ENCODE data around the gene B3GNT4.

B3GNT4 gene

DNA sequence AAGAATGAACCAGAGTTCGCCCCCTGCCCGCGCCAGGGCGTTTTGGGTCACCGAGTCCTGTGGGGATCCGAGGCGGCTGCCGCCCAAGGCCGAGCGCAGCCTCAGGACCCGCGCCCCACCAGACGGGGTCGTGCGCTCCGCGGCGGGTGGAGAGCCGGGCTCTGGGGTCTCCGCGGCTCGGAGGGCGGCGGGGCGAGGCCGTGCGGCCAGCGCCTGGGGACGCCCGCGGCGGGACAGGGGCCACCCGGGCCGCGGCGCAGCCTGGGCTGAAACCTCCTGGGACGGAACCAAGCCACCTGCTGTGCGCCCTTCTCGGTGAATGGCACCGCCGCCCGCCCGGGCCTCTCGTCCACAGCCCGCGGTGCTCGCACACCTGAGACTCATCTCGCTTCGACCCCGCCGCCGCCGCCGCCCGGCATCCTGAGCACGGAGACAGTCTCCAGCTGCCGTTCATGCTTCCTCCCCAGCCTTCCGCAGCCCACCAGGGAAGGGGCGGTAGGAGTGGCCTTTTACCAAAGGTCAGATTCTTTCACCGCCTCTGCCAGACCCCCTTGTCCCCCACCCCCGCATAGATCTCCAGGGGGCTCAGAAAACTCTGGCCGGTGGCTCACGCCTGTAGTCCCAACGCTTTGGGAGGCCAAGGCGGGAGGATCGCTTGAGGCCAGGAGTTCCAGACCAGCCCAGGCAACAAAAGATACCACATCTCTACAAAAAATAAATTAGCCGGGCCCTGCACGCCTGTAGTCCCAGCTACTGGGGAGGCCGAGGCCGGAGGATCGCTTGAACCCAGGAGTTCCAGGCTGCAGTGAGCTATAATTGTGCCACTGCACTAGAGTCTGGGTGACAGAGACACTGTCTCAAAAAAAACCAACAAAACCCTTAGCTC is 901 bp downstream of the B3GNT4 start:
- H3K27me3 ChIP-seq (ENCODE audit: control insufficient read depth in 1 of 2, insufficient read depth in 2 of 2, low read length in 2 of 2), result peaks cover 32 to 53% of the 10 kb centered on the region in 2 donors
- no peaks in the 10 kb centered on the region for H3K4me1 ChIP-seq (ENCODE audit: insufficient read depth, low read length)
- no peak overlapping the region for H3K9ac ChIP-seq (ENCODE audit: low read length)
- no peak overlapping the region for H3K27ac ChIP-seq (ENCODE audit: low read depth, low read length)
- no peaks in the 10 kb centered on the region for H3K9me3 ChIP-seq (ENCODE audit: low read length)
- peaks cover 24% of the 10 kb centered on the region for H3K36me3 ChIP-seq (ENCODE audit: insufficient read depth, low read length)
- peak overlapping the region; percentile 7 to 18 for H3K4me3 ChIP-seq (ENCODE audit: low read depth in 1 of 2, low read length in 2 of 2)

GRCh38 chr12:122205053-122205925 is 1.8 kb downstream of the B3GNT4 start:
- H3K9ac ChIP-seq (ENCODE audit: low read length), result no peak overlapping the region
- no peak overlapping the region for H3K27ac ChIP-seq (ENCODE audit: low read depth, low read length)
- H3K4me3 ChIP-seq (ENCODE audit: low read depth in 1 of 2, low read length in 2 of 2), result no peak overlapping the region
- peaks cover 31% of the 10 kb centered on the region for H3K36me3 ChIP-seq (ENCODE audit: insufficient read depth, low read length)
- no peaks in the 10 kb centered on the region for H3K9me3 ChIP-seq (ENCODE audit: low read length)
- H3K4me1 ChIP-seq (ENCODE audit: insufficient read depth, low read length), result no peaks in the 10 kb centered on the region
- peaks cover 30 to 47% of the 10 kb centered on the region in 2 donors for H3K27me3 ChIP-seq (ENCODE audit: control insufficient read depth in 1 of 2, insufficient read depth in 2 of 2, low read length in 2 of 2)

GRCh38 chr12:122206111-122206881 is 2.8 kb downstream of the B3GNT4 start:
- Histone ChIP-seq H3K9ac (ENCODE audit: low read length) (no peak overlapping the region), H3K9me3 (ENCODE audit: low read length) (no peaks in the 10 kb centered on the region), H3K4me1 (ENCODE audit: insufficient read depth, low read length) (no peaks in the 10 kb centered on the region), H3K27ac (ENCODE audit: low read depth, low read length) (no peak overlapping the region), H3K4me3 (ENCODE audit: low read depth in 1 of 2, low read length in 2 of 2) (no peak overlapping the region), H3K36me3 (ENCODE audit: insufficient read depth, low read length) (peaks cover 33% of the 10 kb centered on the region), H3K27me3 (ENCODE audit: control insufficient read depth in 1 of 2, insufficient read depth in 2 of 2, low read length in 2 of 2) (peaks cover 23 to 37% of the 10 kb centered on the region in 2 donors)

DNA sequence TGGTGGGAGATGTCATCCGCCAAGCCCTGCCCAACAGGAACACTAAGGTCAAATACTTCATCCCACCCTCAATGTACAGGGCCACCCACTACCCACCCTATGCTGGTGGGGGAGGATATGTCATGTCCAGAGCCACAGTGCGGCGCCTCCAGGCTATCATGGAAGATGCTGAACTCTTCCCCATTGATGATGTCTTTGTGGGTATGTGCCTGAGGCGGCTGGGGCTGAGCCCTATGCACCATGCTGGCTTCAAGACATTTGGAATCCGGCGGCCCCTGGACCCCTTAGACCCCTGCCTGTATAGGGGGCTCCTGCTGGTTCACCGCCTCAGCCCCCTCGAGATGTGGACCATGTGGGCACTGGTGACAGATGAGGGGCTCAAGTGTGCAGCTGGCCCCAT is 3.5 kb downstream of the B3GNT4 start:
- Histone ChIP-seq H3K36me3 (ENCODE audit: insufficient read depth, low read length) (peaks cover 37% of the 10 kb centered on the region), H3K4me1 (ENCODE audit: insufficient read depth, low read length) (no peaks in the 10 kb centered on the region), H3K9me3 (ENCODE audit: low read length) (no peaks in the 10 kb centered on the region), H3K27me3 (ENCODE audit: control insufficient read depth in 1 of 2, insufficient read depth in 2 of 2, low read length in 2 of 2) (peaks cover 17 to 31% of the 10 kb centered on the region in 2 donors), H3K9ac (ENCODE audit: low read length) (no peak overlapping the region), H3K4me3 (ENCODE audit: low read depth in 1 of 2, low read length in 2 of 2) (no peak overlapping the region), H3K27ac (ENCODE audit: low read depth, low read length) (no peak overlapping the region)

DNA sequence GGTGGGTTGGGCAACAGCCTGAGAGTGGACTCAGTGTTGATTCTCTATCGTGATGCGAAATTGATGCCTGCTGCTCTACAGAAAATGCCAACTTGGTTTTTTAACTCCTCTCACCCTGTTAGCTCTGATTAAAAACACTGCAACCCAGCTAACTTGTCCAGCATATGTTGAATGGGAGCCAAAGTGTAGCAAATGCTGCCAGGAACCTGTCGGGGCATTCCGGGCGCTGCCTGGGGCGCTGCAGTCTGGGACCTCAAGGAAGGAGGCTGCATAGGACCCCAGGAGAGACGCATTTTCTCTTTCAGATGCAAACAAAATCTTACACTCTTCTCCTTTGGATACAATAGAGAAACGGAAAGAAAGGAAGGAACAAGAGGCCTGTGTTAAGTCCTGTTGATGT is 3.9 kb downstream of the B3GNT4 start:
- no peak overlapping the region for H3K9ac ChIP-seq (ENCODE audit: low read length)
- H3K36me3 ChIP-seq (ENCODE audit: insufficient read depth, low read length), result peaks cover 42% of the 10 kb centered on the region
- no peak overlapping the region for H3K4me3 ChIP-seq (ENCODE audit: low read depth in 1 of 2, low read length in 2 of 2)
- H3K27me3 ChIP-seq (ENCODE audit: control insufficient read depth in 1 of 2, insufficient read depth in 2 of 2, low read length in 2 of 2), result peaks cover 16 to 31% of the 10 kb centered on the region in 2 donors
- H3K9me3 ChIP-seq (ENCODE audit: low read length), result no peaks in the 10 kb centered on the region
- no peak overlapping the region for H3K27ac ChIP-seq (ENCODE audit: low read depth, low read length)
- H3K4me1 ChIP-seq (ENCODE audit: insufficient read depth, low read length), result no peaks in the 10 kb centered on the region

DNA sequence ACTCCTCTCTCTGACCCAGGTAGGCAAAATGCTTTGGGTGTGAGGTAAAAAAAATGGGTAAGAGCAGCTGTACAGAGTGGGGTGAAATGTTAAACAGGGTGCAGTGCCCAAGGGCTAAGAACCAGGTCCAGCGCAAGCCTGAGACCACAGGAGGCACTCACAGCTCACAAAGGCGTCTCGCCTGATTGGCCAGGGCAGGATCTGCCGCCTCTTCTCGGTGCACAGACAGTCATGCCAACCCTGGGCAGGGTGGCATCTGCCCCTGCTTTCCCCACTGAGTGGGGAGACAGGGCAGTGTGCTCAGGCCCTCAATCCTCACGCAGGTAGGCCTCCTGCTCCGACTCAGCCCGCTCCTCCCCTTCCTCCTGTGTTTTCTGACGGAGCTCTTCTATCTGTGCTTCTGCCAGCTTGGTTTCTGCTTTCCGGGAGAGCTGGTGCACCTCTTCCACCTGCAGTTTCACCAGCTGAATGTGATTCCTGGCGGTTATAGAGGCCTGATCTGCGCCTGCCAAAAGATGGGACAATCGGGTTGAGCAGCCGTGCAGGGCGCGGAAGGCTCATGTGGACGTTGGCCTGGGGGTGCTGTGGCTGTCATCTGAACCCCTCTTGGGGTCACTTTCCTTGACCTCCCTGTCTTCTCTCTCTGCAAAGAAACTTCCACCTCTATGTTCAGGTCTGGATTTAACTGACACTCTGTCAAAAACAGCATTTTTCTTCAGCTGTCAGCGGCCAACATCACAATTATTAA is 4.7 kb downstream of the B3GNT4 start:
- Histone ChIP-seq H3K36me3 (ENCODE audit: insufficient read depth, low read length) (peaks cover 50% of the 10 kb centered on the region), H3K4me1 (ENCODE audit: insufficient read depth, low read length) (no peaks in the 10 kb centered on the region), H3K27ac (ENCODE audit: low read depth, low read length) (no peak overlapping the region), H3K27me3 (ENCODE audit: control insufficient read depth in 1 of 2, insufficient read depth in 2 of 2, low read length in 2 of 2) (peaks cover 11 to 23% of the 10 kb centered on the region in 2 donors), H3K9me3 (ENCODE audit: low read length) (no peaks in the 10 kb centered on the region), H3K4me3 (ENCODE audit: low read depth in 1 of 2, low read length in 2 of 2) (no peak overlapping the region), H3K9ac (ENCODE audit: low read length) (no peak overlapping the region)

DNA sequence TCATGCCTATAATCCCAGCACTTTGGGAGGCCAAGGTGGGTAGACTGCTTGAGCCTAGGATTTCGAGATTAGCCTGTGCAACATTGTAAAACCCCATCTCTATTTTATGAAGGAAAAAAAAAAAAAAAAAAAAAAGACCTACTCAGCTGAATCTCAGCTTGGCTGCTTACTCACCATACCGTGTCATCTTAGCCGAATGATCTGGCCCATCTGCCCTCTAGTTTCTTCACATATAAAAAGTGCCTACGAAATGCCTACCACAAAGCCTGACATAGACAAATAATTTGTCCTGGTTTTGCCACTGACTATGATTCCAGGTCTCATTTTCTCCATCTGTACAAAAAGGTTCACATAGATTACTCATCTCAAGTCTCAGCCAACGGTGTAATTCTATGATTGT is 12.3 kb downstream of the B3GNT4 start:
- Histone ChIP-seq H3K27ac (ENCODE audit: low read depth, low read length) (no peak overlapping the region), H3K9me3 (ENCODE audit: low read length) (no peaks in the 10 kb centered on the region), H3K27me3 (ENCODE audit: control insufficient read depth in 1 of 2, insufficient read depth in 2 of 2, low read length in 2 of 2) (no peaks in the 10 kb centered on the region), H3K4me1 (ENCODE audit: insufficient read depth, low read length) (no peaks in the 10 kb centered on the region), H3K36me3 (ENCODE audit: insufficient read depth, low read length) (peaks cover 76% of the 10 kb centered on the region), H3K9ac (ENCODE audit: low read length) (no peak overlapping the region), H3K4me3 (ENCODE audit: low read depth in 1 of 2, low read length in 2 of 2) (no peak overlapping the region)

- H3K27me3 ChIP-seq (ENCODE audit: control insufficient read depth in 1 of 2, insufficient read depth in 2 of 2, low read length in 2 of 2), result no peaks in the 10 kb centered on the region
- H3K4me3 ChIP-seq (ENCODE audit: low read depth in 1 of 2, low read length in 2 of 2), result no peak overlapping the region
- no peaks in the 10 kb centered on the region for H3K9me3 ChIP-seq (ENCODE audit: low read length)
- H3K36me3 ChIP-seq (ENCODE audit: insufficient read depth, low read length), result peaks cover 79% of the 10 kb centered on the region
- no peak overlapping the region for H3K27ac ChIP-seq (ENCODE audit: low read depth, low read length)
- no peaks in the 10 kb centered on the region for H3K4me1 ChIP-seq (ENCODE audit: insufficient read depth, low read length)
- no peak overlapping the region for H3K9ac ChIP-seq (ENCODE audit: low read length)
Observed at GRCh38 chr12:122216445-122216844, 12.9 kb downstream of the B3GNT4 start.

GRCh38 chr12:122225683-122226365 is 22.3 kb downstream of the B3GNT4 start, which contains the start of gene DIABLO:
TSS of gene DIABLO (minus strand) at chr12:122226052. CDS start at chr12:122226014, 38 bp downstream.
- Histone ChIP-seq H3K4me1 (ENCODE audit: insufficient read depth, low read length) (peaks cover 19% of the 10 kb centered on the region), H3K9ac (ENCODE audit: low read length) (peak within 1 kb of the TSS; percentile 82), H3K4me3 (ENCODE audit: low read depth in 1 of 2, low read length in 2 of 2) (peak within 1 kb of the TSS; percentile 79 to 97), H3K27me3 (ENCODE audit: control insufficient read depth in 1 of 2, insufficient read depth in 2 of 2, low read length in 2 of 2) (no peaks in the 10 kb centered on the region), H3K27ac (ENCODE audit: low read depth, low read length) (peak within 1 kb of the TSS; percentile 91), H3K36me3 (ENCODE audit: insufficient read depth, low read length) (peaks cover 34% of the 10 kb centered on the region), H3K9me3 (ENCODE audit: low read length) (no peaks in the 10 kb centered on the region)
